ENCODE results near the gene CHCHD5.

The CHCHD5 gene

GRCh38 chr2:112626604-112627059 lies 42.2 kb downstream of the CHCHD5 start:
- DNase-seq = peak; percentile 88 to 93

GRCh38 chr2:112627060-112628040 lies 42.9 kb downstream of the CHCHD5 start:
- peak in 1 of 2 experiments; percentile 7 for DNase-seq

- DNase-seq = no peak
Observed at GRCh38 chr2:112629224-112629623, 44.8 kb downstream of the CHCHD5 start.

- no peak for DNase-seq
Observed at GRCh38 chr2:112629823-112630222, 45.4 kb downstream of the CHCHD5 start.

GRCh38 chr2:112630268-112630667 lies 45.9 kb downstream of the CHCHD5 start:
- no peak for DNase-seq

GRCh38 chr2:112633708-112634107 lies 49.3 kb downstream of the CHCHD5 start:
- DNase-seq = no peak

GRCh38 chr2:112634153-112634873 lies 49.9 kb downstream of the CHCHD5 start:
- no peak for DNase-seq

- no peak for DNase-seq
Observed at GRCh38 chr2:112634874-112635157, 50.4 kb downstream of the CHCHD5 start.

GRCh38 chr2:112636605-112637288 lies 52.3 kb downstream of the CHCHD5 start:
- no peak for DNase-seq

- no peak for DNase-seq
Observed at GRCh38 chr2:112637289-112637660, 52.9 kb downstream of the CHCHD5 start.

Measured in NCI-H446 (cell line).